Spinal cord (tissue), 10 donors: ENCODE data around the gene TCEA2. TPM values are rescaled to one million over a fixed set of nuclear protein-coding genes. Genes with fewer than 3 reads are reported as not detected.

ENCODE experiments used
- DNase-seq, 6 donors: peaks; one replicate each; pipeline versions ENCODE4 v3.0.0 to v3.0.0-alpha.2; 2013 to 2015; ENCODE audit warnings: low spot score in 6 of 6, low read depth in 4 of 6
- H3K27ac ChIP-seq: one replicate; pipeline ENCODE4 v1.5.1; 2013; ENCODE audit warnings: low read depth, low read length, control low read depth
- H3K27me3 ChIP-seq: one replicate; pipeline ENCODE4 v1.6.1; 2013; ENCODE audit warnings: low read length; ENCODE audit not compliant: control insufficient read depth, insufficient read depth
- H3K36me3 ChIP-seq: one replicate; pipeline ENCODE4 v1.6.1; 2013; ENCODE audit warnings: low read length; ENCODE audit not compliant: control insufficient read depth, insufficient read depth
- H3K4me1 ChIP-seq: one replicate; pipeline ENCODE4 v1.6.1; 2013; ENCODE audit warnings: low read length; ENCODE audit not compliant: control insufficient read depth, insufficient read depth
- H3K4me3 ChIP-seq: one replicate; pipeline ENCODE4 v1.5.1; 2013; ENCODE audit warnings: low read depth, low read length, control low read depth
- H3K9me3 ChIP-seq: one replicate; pipeline ENCODE4 v1.6.1; 2013; ENCODE audit warnings: low read length; ENCODE audit not compliant: control insufficient read depth, insufficient read depth
- WGBS: methylation state at CpG from one replicate; pipeline ENCODE4 v1.1.5; 2013; ENCODE audit warnings: missing lambda C conversion rate; ENCODE audit not compliant: insufficient coverage; 5-methylcytosine and 5-hydroxymethylcytosine counted together
- polyA plus RNA-seq, 2 donors: library from polyadenylated mRNA; unstranded; fragments of 120-200 nt; gene quantifications; one replicate each; pipeline ENCODE4 v1.2.1, GENCODE V29; 2013; ENCODE audit not compliant: insufficient read length in 2 of 2
- total RNA-seq, 2 donors: library from RNA; depleted of rRNA in 1 of 2; stranded (reverse); fragments of 120-200 nt in 1 of 2; fragments of >200 nt in 1 of 2; gene quantifications; one replicate each; pipeline versions ENCODE4 v1.2.3 to v1.2.4, GENCODE V29; 2013 to 2014
- donor health status: healthy.

TCEA2 gene
- total and polyA plus RNA-seq, 4 donors = 35.9 to 170 (median 113) TPM

DNA sequence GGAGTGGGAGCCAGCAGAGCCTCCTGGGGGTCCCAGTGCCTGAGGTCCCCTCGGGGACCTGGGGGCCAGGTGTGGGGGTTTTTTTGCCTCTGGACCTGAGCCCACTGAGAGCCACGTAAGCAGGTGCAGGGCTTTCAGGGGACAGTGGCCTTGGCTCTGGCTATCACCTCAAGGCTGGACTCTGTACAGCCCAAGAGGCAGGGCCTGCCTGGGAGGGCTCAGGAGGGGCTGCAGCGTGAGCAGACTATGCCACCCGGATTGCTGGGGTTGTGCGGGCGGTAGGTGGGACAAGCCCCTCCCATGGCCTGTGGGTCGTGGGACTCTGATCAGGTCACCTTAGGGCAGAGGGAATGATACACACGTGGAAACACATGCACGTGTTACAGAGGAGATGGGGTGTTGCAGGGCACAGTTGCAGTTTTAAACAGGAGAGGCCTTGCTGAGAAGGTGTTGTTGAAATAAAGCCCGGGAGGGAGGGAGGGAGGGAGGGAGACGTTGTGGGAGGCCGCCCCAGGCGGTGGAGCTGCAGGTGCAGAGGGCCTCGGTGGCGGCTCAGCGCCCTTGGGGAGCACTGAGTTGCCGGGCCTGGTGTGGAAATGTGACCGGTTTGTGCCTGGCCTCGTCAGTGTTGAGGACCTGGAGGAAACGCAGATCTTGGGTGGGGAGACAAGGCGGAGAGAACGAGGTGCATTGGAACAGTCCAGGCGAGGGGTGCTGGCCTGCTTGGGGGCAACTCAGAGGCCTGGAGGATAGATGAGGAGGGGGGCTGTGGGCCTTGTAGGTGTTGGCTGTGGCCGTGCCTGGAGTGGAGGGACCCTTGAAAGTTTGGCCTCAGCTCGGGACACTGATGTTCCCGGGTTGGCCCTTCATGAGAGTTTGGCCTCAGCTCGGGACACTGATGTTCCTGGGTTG, 2.3 kb downstream of the TCEA2 start:
- WGBS = 63% methylated on average over 27 of the region's 27 CpGs
- Histone ChIP-seq H3K27ac (no peak overlapping the region), H3K4me3 (no peak overlapping the region)

DNA sequence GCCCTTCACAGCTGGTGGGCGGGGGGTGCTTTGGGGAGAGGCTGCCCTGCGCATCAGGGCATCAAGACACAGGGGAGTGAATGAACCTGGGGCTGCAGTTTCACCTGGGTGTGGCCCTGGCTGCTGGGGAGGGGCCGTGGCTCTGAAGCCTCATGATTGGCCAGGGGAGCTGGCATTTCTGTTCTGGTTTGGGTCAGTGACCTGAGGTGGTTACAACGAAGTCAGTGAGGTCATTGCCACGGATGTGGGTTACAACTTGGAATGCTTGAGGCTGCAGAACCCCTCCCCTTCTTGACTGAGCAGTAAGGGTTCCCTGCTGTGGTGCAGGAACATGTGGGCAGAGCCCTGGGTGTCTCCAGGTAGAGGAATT, 3.0 kb downstream of the TCEA2 start:
- no peak overlapping the region for H3K27ac ChIP-seq
- H3K36me3 ChIP-seq = peaks cover 64% of the 10 kb centered on the region
- no peaks in the 10 kb centered on the region for H3K9me3 ChIP-seq
- H3K4me3 ChIP-seq = no peak overlapping the region
- peaks cover 41% of the 10 kb centered on the region for H3K4me1 ChIP-seq
- H3K27me3 ChIP-seq = no peaks in the 10 kb centered on the region
- no peak for DNase-seq
- 56% methylated on average over 5 of the region's 5 CpGs for WGBS

More for the DNA sequence above, 2.3 kb downstream of the TCEA2 start:
- peaks cover 41% of the 10 kb centered on the region for H3K4me1 ChIP-seq
- DNase-seq = no peak
- no peaks in the 10 kb centered on the region for H3K9me3 ChIP-seq
- H3K27me3 ChIP-seq = no peaks in the 10 kb centered on the region
- peaks cover 58% of the 10 kb centered on the region for H3K36me3 ChIP-seq

DNA sequence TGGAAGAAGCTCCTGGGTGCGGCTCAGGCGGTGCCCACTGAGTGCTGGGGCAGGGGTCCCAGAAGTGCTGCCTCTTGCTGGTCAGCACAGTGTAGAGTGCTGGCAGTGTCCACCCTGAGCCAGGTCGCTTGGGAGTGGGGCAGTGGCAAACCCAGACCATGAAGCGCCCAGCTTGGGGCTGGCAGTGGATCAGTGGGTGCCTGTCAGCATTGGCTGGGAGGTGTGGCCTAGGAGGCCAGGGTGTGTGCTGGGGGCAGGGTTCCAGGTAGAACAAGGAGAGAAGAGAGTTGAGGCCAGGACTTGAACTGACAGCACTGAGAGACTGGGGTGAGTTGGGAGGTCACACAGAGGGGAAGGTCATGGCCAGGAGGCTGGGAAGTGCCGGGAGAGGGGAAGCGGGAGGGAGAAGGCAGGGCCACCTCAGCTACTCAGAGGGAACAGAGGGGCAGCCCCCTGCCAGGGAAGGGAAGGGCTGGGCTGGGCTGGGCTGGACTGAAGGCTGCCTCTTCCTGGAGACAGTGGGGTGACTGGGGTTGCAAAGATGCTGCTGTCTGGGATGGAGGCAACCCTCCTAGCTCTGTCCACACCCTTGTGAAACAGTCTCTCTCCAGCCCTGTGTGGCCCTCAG, 4.1 kb downstream of the TCEA2 start:
- no peak overlapping the region for H3K27ac ChIP-seq
- no peak overlapping the region for H3K4me3 ChIP-seq
- 92% methylated on average over 6 of the region's 6 CpGs for WGBS
- peaks cover 39% of the 10 kb centered on the region for H3K4me1 ChIP-seq
- peaks cover 76% of the 10 kb centered on the region for H3K36me3 ChIP-seq
- H3K27me3 ChIP-seq = no peaks in the 10 kb centered on the region
- no peak for DNase-seq
- H3K9me3 ChIP-seq = no peaks in the 10 kb centered on the region

DNA sequence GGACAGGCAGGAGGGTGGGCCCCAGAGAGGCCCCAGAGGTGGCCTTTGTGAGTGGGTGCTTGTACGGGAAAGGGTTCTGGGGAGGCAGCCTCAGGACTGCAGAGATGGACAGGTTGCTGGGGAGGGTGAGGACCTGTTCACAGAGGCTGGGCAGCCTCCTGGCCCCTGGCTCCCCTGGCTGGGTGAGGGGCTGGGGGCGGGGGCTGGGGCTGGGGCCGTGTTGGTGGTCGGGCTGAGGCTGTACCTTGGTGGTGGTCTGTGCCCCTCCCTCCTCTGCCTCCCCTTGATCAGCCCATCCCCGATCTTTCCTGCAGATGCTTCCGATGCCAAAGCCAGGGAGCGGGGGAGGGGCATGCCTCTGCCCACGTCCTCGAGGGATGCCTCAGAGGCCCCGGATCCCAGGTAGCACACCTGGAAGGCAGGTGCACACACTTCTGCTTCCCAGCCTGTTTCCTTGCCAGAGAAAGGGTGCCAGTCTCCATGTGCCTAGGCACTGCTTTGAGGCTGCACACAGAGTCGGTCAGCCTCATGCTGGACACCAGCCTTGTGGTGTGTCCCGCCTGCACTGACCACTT, 4.8 kb downstream of the TCEA2 start:
- 80% methylated on average over 9 of the region's 12 CpGs for WGBS
- Histone ChIP-seq H3K36me3 (peaks cover 83% of the 10 kb centered on the region), H3K27ac (no peak overlapping the region), H3K4me3 (no peak overlapping the region), H3K4me1 (peaks cover 32% of the 10 kb centered on the region), H3K27me3 (no peaks in the 10 kb centered on the region), H3K9me3 (no peaks in the 10 kb centered on the region)
- DNase-seq = no peak

DNA sequence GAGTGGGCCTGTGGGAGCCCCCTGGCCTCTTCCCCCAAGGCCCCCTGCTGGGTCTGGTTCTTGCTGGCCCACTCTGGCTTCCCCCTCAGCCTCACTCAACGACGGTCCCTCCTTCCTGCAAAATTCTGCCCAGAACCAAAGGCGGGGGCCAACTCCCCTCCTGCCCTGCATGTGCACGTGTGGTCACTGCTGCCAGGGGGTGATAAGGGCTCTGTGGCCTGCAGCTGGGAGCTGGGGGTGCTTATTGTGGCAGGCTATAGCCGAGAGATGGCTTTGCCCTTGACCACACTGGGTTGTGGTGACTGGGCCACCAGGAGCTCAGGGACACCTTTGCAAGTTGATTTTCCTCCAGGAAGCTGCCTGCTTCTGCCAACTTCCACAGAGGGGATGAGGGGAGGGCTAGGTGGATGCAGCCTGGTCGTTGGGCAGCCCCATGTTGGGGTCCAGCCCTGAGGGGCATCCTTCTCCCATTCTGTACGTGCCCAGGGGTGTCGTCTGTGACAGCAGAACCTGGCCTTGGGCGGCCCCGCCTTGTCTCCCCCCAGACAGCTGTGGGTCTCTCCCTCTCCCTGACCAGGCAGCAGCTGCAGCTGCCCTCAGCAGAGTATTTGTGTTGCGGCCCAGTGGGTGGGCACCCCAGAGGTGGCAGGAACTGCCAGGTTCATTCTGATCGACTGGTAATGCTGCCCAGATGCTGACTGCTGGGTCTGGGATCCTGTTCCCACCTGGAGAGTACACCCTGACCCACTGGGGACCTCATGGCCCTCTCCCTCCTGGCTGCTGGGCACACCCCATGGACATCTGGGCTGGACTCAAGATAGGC, 5.6 kb downstream of the TCEA2 start:
- peaks cover 88% of the 10 kb centered on the region for H3K36me3 ChIP-seq
- no peak for DNase-seq
- H3K27me3 ChIP-seq = no peaks in the 10 kb centered on the region
- no peaks in the 10 kb centered on the region for H3K9me3 ChIP-seq
- no peak overlapping the region for H3K27ac ChIP-seq
- 78% methylated on average over 9 of the region's 12 CpGs for WGBS
- peaks cover 31% of the 10 kb centered on the region for H3K4me1 ChIP-seq
- H3K4me3 ChIP-seq = no peak overlapping the region

DNA sequence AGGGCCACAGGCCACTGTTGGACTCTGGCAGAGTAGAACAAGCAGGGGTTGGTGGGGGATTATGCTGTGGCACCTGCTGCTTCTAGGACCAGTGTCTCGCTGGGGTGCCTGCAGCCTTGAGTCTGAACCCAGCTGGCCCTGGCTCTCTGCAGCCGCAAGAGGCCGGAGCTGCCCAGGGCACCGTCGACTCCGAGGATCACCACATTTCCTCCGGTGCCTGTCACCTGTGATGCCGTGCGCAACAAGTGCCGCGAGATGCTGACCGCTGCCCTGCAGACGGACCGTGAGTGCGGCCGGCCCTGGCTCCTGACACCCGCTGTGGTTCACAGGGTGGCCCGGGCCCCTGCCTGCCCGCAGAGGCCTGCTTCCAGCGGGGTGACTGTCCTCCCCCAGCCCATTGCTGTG, 6.2 kb downstream of the TCEA2 start:
- Histone ChIP-seq H3K4me3 (no peak overlapping the region), H3K36me3 (peaks cover 92% of the 10 kb centered on the region), H3K4me1 (peaks cover 25% of the 10 kb centered on the region), H3K27me3 (no peaks in the 10 kb centered on the region), H3K27ac (no peak overlapping the region), H3K9me3 (no peaks in the 10 kb centered on the region)
- DNase-seq = no peak
- WGBS = 90% methylated on average over 20 of the region's 20 CpGs

DNA sequence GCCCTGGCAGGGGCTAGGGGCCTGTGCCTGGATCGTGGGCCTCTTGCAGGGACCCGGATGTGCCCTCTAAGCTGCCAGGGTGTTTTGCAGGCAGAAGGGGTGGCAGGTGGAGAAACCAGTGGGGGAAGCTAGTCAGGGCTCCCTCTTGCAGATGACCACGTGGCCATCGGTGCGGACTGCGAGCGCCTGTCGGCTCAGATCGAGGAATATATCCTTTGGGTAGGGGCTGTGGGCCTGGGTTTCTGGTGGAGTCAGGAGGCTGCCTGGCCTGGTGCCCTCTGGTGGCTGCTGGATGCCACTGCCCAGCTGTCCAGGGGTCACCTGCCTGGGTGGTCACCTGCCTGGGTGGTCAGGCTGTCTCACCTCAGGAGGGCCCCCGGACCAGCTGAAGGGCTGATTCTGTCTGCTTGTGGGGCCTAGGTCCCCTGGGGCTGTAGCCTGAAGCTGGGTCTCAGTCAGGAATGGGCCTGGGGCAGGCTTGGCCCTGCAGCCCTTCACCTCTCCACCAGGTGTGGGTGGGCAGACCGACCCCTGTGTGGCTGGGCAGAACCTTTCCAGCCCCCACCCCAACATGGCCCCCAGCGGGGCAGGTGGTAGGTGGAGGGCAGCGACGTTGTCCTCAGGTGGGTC, 6.7 kb downstream of the TCEA2 start:
- H3K9me3 ChIP-seq = no peaks in the 10 kb centered on the region
- no peaks in the 10 kb centered on the region for H3K27me3 ChIP-seq
- H3K4me3 ChIP-seq = no peak overlapping the region
- DNase-seq = peak in 1 of 6 donors; percentile 45
- H3K36me3 ChIP-seq = peaks cover 93% of the 10 kb centered on the region
- H3K4me1 ChIP-seq = peaks cover 20% of the 10 kb centered on the region
- H3K27ac ChIP-seq = no peak overlapping the region
- WGBS = 50% methylated on average over 13 of the region's 14 CpGs

DNA sequence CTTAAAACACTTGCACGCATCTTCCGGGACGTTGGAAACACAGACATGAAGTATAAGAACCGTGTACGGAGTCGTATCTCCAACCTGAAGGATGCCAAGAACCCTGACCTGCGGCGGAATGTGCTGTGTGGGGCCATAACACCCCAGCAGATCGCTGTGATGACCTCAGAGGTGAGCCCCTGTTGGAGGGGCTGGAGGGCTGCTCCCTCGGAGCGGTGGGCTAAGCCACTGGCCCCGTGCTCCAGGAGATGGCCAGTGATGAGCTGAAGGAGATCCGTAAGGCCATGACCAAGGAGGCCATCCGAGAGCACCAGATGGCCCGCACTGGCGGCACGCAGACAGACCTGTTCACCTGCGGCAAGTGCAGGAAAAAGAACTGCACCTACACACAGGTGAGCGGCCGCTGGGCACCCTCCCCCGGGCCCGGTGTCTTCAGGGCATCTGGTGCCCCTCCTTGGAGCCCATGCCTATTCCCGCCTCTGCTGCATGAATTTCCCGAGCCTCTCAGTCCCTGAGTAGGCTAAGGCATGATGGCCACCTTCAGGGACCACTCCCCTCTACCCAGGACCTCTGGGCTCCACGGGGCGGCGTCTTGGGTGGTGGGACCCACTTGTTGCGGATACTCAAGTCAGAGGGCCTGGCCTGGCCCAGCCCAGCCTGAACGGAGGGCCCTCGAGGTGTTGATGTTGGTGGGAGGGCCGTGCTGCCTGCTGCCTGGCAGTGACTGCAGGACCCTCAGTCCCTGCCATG, 7.4 kb downstream of the TCEA2 start:
- H3K4me1 ChIP-seq = peaks cover 15% of the 10 kb centered on the region
- WGBS = 95% methylated on average over 30 of the region's 31 CpGs
- no peaks in the 10 kb centered on the region for H3K27me3 ChIP-seq
- no peak overlapping the region for H3K27ac ChIP-seq
- H3K36me3 ChIP-seq = peaks cover 96% of the 10 kb centered on the region
- DNase-seq = no peak
- H3K9me3 ChIP-seq = no peaks in the 10 kb centered on the region
- H3K4me3 ChIP-seq = no peak overlapping the region
